Rectal smooth muscle tissue (tissue), 1 donor: Measurements from ENCODE around the gene KIF4A.
"Not testable (repeated sequence)": the region's sequence is repeated elsewhere in the genome, so short reads cannot be mapped to it uniquely, and the experiment has no call there.

Experiments
- H3K27ac ChIP-seq: one replicate; pipeline ENCODE4 v1.7.0; 2013; ENCODE audit warnings: low read depth, low read length, inconsistent platforms
- H3K27me3 ChIP-seq: one replicate; pipeline ENCODE4 v1.7.0; 2013; ENCODE audit warnings: low read length; ENCODE audit not compliant: control insufficient read depth, insufficient read depth
- H3K36me3 ChIP-seq: one replicate; pipeline ENCODE4 v1.7.0; 2013; ENCODE audit warnings: low read length; ENCODE audit not compliant: control insufficient read depth, insufficient read depth
- H3K4me1 ChIP-seq: one replicate; pipeline ENCODE4 v1.7.0; 2013; ENCODE audit warnings: low read length; ENCODE audit not compliant: control insufficient read depth, insufficient read depth
- H3K4me3 ChIP-seq: one replicate; pipeline ENCODE4 v1.7.0; 2013; ENCODE audit warnings: low read length
- H3K9ac ChIP-seq: one replicate; pipeline ENCODE4 v1.7.0; 2013; ENCODE audit warnings: low read length

The KIF4A gene

DNA sequence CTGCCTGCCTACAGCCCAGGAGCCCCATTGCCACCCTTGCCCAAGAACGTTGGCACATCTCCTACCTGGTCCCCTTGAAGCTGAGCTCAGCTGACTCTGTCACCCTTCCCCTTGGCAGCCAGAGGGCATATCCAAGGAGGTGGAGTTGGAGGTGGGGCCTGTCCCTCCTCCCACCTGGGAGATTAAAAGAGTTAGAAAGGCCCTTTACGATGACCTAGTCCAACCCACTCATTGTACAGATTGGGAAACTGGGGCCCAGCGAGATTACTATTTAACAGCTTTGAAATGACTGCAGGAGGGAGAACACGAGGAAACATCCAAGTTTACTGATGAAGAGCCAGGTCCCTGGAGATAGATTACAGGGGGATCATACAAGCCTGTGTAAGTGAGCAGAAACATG is 29.8 kb upstream of the KIF4A start, which contains the start of gene P2RY4:
TSS of gene P2RY4 (minus strand) at position 101 of the 400 bp plus-strand sequence. CDS start 580 bp downstream, outside the sequence.
- Histone ChIP-seq H3K9ac (no peak within 1 kb of the TSS), H3K4me1 (no peaks in the 10 kb centered on the region), H3K27ac (no peak within 1 kb of the TSS), H3K27me3 (no peaks in the 10 kb centered on the region), H3K4me3 (no peak within 1 kb of the TSS), H3K36me3 (no peaks in the 10 kb centered on the region)

DNA sequence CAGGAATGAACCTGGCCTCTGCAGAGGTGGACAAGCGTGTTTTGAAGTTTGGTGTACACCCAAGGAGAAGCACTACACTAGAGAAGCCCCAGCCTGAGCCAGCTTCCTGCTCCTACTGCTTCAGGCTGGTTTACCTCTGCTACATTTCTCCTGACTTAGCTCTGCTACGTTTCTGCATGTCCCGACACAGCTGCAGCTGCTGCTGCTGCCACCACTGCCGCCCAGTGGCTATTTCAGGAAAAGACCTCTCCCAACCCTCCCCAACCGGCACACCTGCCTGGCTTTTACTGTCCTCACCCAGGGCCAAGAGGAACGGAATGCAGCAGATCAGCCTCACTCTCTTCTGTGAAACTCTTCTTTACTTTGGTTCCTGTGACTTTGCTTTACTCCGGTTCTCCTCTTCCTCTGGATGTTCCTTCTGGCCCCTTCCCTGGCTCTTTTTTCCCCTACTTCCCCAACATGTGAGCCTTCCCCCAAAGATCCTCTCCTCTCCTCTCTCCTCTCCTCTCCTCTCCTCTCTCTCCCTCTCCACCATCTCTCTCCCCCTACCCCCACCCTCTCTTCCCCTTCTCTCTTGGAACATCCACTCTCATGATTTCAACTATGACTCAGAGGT is 26.8 kb upstream of the KIF4A start:
- Histone ChIP-seq H3K27me3 (no peaks in the 10 kb centered on the region), H3K9ac (no peak overlapping the region), H3K36me3 (no peaks in the 10 kb centered on the region), H3K4me3 (no peak overlapping the region), H3K27ac (no peak overlapping the region), H3K4me1 (no peaks in the 10 kb centered on the region)

DNA sequence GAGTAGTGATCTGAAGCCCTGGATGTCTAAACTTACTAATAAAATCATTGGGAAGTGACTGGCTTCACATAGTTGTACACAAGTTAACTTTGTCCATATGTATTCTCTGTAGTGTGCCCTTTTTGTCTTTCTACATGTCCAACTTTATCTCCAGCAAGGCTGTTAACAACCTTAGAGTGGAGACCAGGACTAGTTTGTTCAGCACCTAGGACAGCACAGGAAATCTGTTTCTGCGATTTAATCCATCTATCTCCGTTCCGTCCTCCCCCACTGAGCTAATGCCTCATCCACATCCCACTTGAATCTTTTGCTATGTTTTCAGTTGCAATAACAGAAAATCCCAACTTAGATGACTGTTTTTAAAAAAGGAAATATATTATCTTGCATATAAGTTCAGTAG is 25.1 kb upstream of the KIF4A start:
- Histone ChIP-seq H3K27me3 (no peaks in the 10 kb centered on the region), H3K36me3 (no peaks in the 10 kb centered on the region), H3K9ac (no peak overlapping the region), H3K4me1 (no peaks in the 10 kb centered on the region), H3K4me3 (no peak overlapping the region), H3K27ac (no peak overlapping the region)

DNA sequence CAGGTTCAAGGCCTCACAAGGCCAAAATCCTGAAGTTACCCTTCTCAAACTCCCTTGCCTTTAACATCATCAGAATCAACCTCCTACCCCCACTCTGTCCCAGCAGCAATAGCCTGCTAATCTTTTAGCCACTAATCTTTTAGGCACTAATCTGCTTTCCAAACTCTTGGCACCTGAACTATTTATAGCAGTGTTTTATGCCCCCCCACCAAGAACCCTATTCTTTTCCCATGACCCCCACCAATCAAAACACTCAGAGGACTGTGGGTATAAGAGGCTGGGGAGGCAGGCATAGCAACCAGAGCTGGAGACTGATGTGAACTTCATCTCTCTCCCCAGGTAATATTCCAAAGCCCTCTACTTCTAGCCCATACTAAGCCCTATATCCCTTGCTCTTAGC is 21.9 kb upstream of the KIF4A start, which contains the start of gene ARR3:
TSS of gene ARR3 (plus strand) at position 301 of the 400 bp plus-strand sequence. CDS start 1,052 bp downstream, outside the sequence.
- no peak within 1 kb of the TSS for H3K27ac ChIP-seq
- no peaks in the 10 kb centered on the region for H3K27me3 ChIP-seq
- H3K4me1 ChIP-seq = no peaks in the 10 kb centered on the region

DNA sequence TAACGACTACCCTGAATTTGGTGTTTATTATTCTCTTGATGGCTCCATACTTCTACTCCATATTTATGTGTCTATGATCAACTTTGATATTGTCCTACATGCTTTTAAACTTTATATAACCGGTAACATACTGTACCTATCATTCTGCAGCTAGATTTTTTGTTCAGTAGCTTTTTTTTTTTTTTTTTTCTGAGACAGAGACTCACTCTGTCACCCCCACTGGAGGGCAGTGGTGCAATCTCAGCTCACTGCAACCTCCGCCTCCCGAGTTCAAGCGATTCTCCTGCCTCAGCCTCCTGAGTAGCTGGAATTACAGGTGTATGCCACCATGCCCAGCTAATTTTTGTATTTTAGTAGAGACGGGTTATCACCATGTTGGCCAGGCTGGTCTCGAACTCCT is 15.9 kb upstream of the KIF4A start:
- not testable (repeated sequence) for H3K4me1 ChIP-seq, H3K9ac ChIP-seq, H3K36me3 ChIP-seq, H3K27ac ChIP-seq, H3K27me3 ChIP-seq, H3K4me3 ChIP-seq

More for the DNA sequence above, 21.9 kb upstream of the KIF4A start, which contains the start of gene ARR3:
- Histone ChIP-seq H3K9ac (no peak within 1 kb of the TSS), H3K36me3 (no peaks in the 10 kb centered on the region), H3K4me3 (no peak within 1 kb of the TSS)

DNA sequence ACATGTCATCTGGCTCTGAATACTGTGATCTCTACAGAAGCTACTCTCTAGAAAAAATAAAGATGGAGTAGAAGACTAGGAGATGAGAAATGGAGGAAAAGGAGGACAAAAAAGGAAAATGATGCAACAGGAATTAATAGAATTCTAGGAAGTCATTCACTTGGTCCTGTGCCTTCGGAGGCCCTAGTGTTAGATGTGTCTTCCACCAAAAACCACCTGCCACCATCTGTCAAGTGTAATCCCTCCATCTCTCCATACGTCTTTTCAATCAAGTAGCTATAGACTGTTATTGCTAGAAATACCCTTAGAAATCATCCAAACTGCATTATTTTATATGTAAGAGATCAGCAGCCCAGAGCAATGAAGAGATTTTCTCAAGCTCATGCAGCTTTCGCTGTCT is 10.8 kb upstream of the KIF4A start:
- Histone ChIP-seq H3K36me3 (no peaks in the 10 kb centered on the region), H3K4me1 (no peaks in the 10 kb centered on the region), H3K9ac (no peak overlapping the region), H3K4me3 (no peak overlapping the region), H3K27ac (no peak overlapping the region), H3K27me3 (no peaks in the 10 kb centered on the region)

DNA sequence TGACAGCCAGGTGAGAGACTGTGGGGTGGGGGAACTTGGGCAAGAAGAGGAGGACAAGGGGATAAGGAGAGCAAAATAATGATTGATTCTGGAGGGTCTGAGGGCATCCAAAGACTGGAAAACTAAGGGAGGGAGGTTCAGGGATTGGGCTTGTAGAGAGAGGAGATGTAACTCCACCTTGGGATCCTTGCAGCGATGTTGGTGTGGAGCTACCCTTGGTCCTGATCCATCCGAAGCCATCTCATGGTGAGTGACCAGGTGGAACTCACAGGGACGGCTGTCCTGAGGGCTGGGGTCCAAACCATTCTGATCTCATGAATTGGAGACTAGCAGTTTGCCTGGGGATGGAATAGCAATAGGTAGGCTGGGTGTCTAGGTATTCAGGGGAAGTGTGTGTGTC is 9.3 kb upstream of the KIF4A start:
- Histone ChIP-seq H3K9ac (no peak overlapping the region), H3K4me1 (no peaks in the 10 kb centered on the region), H3K27ac (no peak overlapping the region), H3K27me3 (no peaks in the 10 kb centered on the region), H3K4me3 (no peak overlapping the region), H3K36me3 (no peaks in the 10 kb centered on the region)

DNA sequence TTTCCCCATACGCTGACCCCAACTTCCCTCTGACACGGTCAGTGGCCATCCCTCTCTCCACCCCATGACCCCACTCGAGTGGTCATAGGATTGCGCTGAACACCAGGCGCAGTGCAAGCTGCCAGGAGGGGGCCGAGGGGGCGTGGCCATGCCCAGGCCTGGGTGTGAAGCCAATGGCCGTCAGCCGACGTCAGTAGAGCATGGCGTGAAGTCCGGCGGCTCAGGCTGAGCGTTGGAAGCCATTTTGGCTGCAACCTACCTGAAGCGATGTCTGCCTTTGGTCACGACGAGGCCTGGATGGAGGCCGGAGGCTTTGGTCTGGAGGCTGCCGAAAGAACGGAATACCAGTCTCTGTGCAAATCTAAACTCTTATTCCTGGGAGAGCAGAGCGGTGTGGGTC is 8.0 kb upstream of the KIF4A start, which contains the start of gene RAB41:
TSS of gene RAB41 (plus strand) at position 222 of the 400 bp plus-strand sequence. CDS start at position 268, 46 bp downstream.
- no peak within 1 kb of the TSS for H3K27ac ChIP-seq
- no peaks in the 10 kb centered on the region for H3K27me3 ChIP-seq
- no peaks in the 10 kb centered on the region for H3K4me1 ChIP-seq
- no peaks in the 10 kb centered on the region for H3K36me3 ChIP-seq
- no peak within 1 kb of the TSS for H3K4me3 ChIP-seq
- no peak within 1 kb of the TSS for H3K9ac ChIP-seq

DNA sequence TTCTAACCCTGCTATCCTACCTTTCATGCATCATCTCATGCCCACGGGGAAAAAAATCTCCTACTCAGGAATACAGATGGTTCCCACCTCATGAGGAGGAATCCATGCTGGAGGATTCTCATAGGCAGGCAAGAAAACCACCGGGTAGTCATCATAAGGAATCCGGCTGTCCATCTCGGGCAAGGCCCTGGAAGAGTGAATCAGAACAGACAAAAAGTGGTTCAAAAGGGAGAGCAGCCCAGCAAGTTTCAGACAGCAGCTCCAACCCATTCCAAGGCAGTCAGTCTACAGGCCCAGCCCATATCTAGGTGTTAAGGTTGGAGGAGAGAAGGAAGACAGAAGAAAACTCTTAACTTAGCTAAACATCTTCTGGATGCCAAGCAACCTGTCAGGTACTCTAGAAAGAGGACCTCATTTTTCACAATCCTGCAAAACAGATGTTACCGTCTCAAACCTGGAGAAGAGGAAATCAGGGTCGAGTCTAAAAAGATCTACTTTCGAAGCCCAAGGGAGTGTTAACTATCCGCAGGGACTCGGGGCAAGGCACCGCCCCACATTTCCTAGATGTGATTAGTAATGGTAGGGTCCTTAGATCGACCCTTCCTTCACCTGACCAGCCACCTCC is 624 bp upstream of the KIF4A start:
- Histone ChIP-seq H3K9ac (peak overlapping the region; percentile 50), H3K27me3 (no peaks in the 10 kb centered on the region), H3K27ac (peak overlapping the region; percentile 58), H3K36me3 (no peaks in the 10 kb centered on the region), H3K4me3 (peak overlapping the region; percentile 71), H3K4me1 (peaks cover 3% of the 10 kb centered on the region)

DNA sequence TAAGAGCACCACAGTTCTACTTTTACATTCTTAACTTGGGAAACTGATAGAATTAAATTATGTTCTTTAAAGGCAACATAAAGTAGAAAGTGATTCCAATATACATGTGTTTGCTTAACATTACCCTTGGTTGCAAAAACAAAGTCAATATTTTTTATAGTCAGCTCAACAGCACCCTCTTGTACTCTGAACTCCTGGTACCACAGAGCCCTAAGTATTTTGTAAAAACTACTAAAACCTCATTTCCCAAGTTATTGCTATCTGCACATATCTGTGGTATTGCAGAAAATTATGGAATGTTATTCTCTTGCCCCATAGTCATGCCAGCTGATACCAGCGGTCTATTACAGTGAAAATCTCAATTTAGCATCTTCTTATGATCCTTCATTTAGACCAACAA is 2.9 kb downstream of the KIF4A start:
- H3K27ac ChIP-seq = no peak overlapping the region
- no peaks in the 10 kb centered on the region for H3K36me3 ChIP-seq
- peaks cover 3% of the 10 kb centered on the region for H3K4me1 ChIP-seq
- no peak overlapping the region for H3K4me3 ChIP-seq
- H3K27me3 ChIP-seq = no peaks in the 10 kb centered on the region
- no peak overlapping the region for H3K9ac ChIP-seq

DNA sequence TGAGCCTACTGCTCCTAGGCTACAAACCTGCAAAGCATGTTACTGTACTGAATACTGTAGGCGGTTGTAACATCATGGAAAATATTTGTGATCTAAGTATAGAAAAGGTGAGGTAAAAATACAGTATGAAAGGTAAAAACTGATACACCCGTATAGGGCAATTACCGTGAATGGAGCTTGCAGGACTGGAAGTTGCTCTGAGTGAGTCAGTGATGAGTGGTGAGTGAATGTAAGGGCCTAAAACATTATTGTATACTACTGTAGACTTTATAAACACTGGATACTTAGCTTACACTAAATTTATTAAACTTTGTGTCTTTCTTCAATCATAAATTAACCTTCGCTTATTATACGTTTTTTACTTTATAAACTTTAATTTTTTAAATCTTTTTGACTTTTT is 3.7 kb downstream of the KIF4A start:
- no peak overlapping the region for H3K9ac ChIP-seq
- H3K27ac ChIP-seq = no peak overlapping the region
- peaks cover 3% of the 10 kb centered on the region for H3K4me1 ChIP-seq
- H3K36me3 ChIP-seq = no peaks in the 10 kb centered on the region
- no peak overlapping the region for H3K4me3 ChIP-seq
- H3K27me3 ChIP-seq = no peaks in the 10 kb centered on the region

DNA sequence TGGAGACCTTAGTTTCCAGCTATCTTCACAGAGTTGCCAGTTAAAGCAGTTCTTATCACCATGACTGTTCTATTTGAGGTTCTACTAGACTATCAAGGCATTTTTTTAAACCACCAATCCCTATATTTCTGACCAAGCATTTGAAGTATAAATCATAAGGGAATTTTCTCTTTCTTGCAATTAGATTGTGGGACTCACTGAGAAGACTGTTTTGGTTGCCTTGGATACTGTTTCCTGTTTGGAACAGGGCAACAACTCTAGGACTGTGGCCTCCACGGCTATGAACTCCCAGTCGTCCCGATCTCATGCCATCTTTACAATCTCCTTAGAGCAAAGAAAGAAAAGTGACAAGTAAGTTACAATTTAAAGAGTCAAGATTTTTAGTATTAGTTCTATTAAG is 11.8 kb downstream of the KIF4A start:
- Histone ChIP-seq H3K4me1 (no peaks in the 10 kb centered on the region), H3K9ac (no peak overlapping the region), H3K27me3 (no peaks in the 10 kb centered on the region), H3K36me3 (no peaks in the 10 kb centered on the region), H3K27ac (no peak overlapping the region), H3K4me3 (no peak overlapping the region)

DNA sequence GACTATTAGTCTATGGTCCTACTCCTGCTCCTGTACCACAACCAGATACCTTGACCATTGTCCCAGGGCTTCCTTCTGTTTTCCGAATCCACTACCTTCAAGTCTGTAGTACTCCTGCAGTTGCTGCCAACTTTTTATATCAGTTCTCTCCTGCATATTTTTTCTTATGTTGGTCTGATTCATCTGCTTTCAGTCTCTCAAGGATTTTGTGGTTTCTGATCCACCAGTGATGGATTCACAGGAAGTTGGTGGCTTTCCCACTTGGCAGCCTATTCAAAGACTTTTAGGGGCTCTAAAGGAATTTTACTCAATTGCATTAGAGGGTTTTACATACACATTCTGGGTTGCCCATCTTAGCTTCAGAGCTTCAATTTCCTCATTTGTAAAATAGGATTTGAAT is 23.6 kb downstream of the KIF4A start:
- H3K36me3 ChIP-seq = no peaks in the 10 kb centered on the region
- no peaks in the 10 kb centered on the region for H3K4me1 ChIP-seq
- H3K27ac ChIP-seq = no peak overlapping the region
- no peak overlapping the region for H3K4me3 ChIP-seq
- no peak overlapping the region for H3K9ac ChIP-seq
- no peaks in the 10 kb centered on the region for H3K27me3 ChIP-seq
